B cell (primary cell): ENCODE results near the gene TMPRSS11E.

Experiments
- EZH2 ChIP-seq: IDR thresholded peaks from 2 replicates; pipeline ENCODE4 v1.6.1; 2012; ENCODE audit warnings: borderline replicate concordance, low read depth, mild to moderate bottlenecking, moderate library complexity, low read length; ENCODE audit not compliant: insufficient read depth, poor library complexity, severe bottlenecking
- TF ChIP-seq, protein P1 (sequence below): fragments of 200-600 bp; IDR thresholded peaks from one replicate; pipeline ENCODE4 v1.8.0; 2022; ENCODE audit warnings: antibody characterized with exemption, mild to moderate bottlenecking

GRCh38 chr4:68499021-68499420 lies 51.8 kb downstream of the TMPRSS11E start:
- TF ChIP-seq, protein P1, sequence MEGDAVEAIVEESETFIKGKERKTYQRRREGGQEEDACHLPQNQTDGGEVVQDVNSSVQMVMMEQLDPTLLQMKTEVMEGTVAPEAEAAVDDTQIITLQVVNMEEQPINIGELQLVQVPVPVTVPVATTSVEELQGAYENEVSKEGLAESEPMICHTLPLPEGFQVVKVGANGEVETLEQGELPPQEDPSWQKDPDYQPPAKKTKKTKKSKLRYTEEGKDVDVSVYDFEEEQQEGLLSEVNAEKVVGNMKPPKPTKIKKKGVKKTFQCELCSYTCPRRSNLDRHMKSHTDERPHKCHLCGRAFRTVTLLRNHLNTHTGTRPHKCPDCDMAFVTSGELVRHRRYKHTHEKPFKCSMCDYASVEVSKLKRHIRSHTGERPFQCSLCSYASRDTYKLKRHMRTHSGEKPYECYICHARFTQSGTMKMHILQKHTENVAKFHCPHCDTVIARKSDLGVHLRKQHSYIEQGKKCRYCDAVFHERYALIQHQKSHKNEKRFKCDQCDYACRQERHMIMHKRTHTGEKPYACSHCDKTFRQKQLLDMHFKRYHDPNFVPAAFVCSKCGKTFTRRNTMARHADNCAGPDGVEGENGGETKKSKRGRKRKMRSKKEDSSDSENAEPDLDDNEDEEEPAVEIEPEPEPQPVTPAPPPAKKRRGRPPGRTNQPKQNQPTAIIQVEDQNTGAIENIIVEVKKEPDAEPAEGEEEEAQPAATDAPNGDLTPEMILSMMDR = no peak
- TF ChIP-seq EZH2 = no peak
